ENCODE measurements around the gene PIAS4. TPM values are rescaled to one million over a fixed set of nuclear protein-coding genes. Genes with fewer than 3 reads are reported as not detected.
A peak's percentile ranks its signal among the peaks of the same experiment; 100 is the strongest.

PIAS4 gene
- total and polyA plus RNA-seq, 5 donors from 2014 or later: 4.1 to 25.4 (median 4.6) TPM

- DNase-seq (peak in 2 of 3 donors; percentile 38 to 41), ATAC-seq (ENCODE audit: low read depth in 2 of 2) (peak; percentile 41 to 50)
- Mint-ChIP-seq H3K9me3 (no peaks in the 10 kb centered on the region), H3K4me3 (peak overlapping the region; percentile 55 to 84 (median 62)), H3K27ac (peak overlapping the region in 2 of 3 donors; percentile 43 to 81), H3K27me3 (no peaks in the 10 kb centered on the region), H3K4me1 (peaks cover 0 to 55% (median 9%) of the 10 kb centered on the region in 4 donors), H3K36me3 (peaks cover 12% of the 10 kb centered on the region)
- Histone ChIP-seq H3K27me3 (ENCODE audit: control insufficient read depth, insufficient read depth, low read length) (no peaks in the 10 kb centered on the region), H3K4me3 (ENCODE audit: low read depth, low read length) (no peak overlapping the region), H3K9me3 (ENCODE audit: control insufficient read depth in 2 of 2, low read length in 2 of 2) (no peaks in the 10 kb centered on the region), H3K36me3 (ENCODE audit: control insufficient read depth, insufficient read depth, low read length) (peaks cover 13% of the 10 kb centered on the region), H3K27ac (ENCODE audit: insufficient read depth, low read length, poor library complexity, severe bottlenecking) (peak overlapping the region; percentile 74), H3K4me1 (ENCODE audit: control insufficient read depth, insufficient read depth, low read length, poor library complexity, severe bottlenecking) (peaks cover 70% of the 10 kb centered on the region)
These were observed 52.5 kb downstream of the PIAS4 start for GRCh38 chr19:4059891-4060620.

GRCh38 chr19:4060621-4061177, 53.2 kb downstream of the PIAS4 start:
- H3K27ac ChIP-seq (ENCODE audit: insufficient read depth, low read length, poor library complexity, severe bottlenecking): peak overlapping the region; percentile 74
- Mint-ChIP-seq H3K27me3 (no peaks in the 10 kb centered on the region), H3K4me3 (peak overlapping the region; percentile 55 to 84 (median 62)), H3K4me1 (peaks cover 0 to 51% (median 8%) of the 10 kb centered on the region in 4 donors), H3K36me3 (peaks cover 8% of the 10 kb centered on the region), H3K27ac (peak overlapping the region in 2 of 3 donors; percentile 25 to 48), H3K9me3 (no peaks in the 10 kb centered on the region)
- no peaks in the 10 kb centered on the region for H3K9me3 ChIP-seq (ENCODE audit: control insufficient read depth in 2 of 2, low read length in 2 of 2)
- ATAC-seq (ENCODE audit: low read depth in 2 of 2) (no peak), DNase-seq (no peak)
- peaks cover 10% of the 10 kb centered on the region for H3K36me3 ChIP-seq (ENCODE audit: control insufficient read depth, insufficient read depth, low read length)
- no peak overlapping the region for H3K4me3 ChIP-seq (ENCODE audit: low read depth, low read length)
- H3K4me1 ChIP-seq (ENCODE audit: control insufficient read depth, insufficient read depth, low read length, poor library complexity, severe bottlenecking): peaks cover 70% of the 10 kb centered on the region
- no peaks in the 10 kb centered on the region for H3K27me3 ChIP-seq (ENCODE audit: control insufficient read depth, insufficient read depth, low read length)

- no peaks in the 10 kb centered on the region for H3K9me3 Mint-ChIP-seq
- peak overlapping the region in 2 of 4 donors; percentile 11 to 84 for H3K4me3 Mint-ChIP-seq
- H3K27ac Mint-ChIP-seq: peak overlapping the region in 2 of 3 donors; percentile 25 to 48
- Histone ChIP-seq H3K27me3 (ENCODE audit: control insufficient read depth, insufficient read depth, low read length) (no peaks in the 10 kb centered on the region), H3K36me3 (ENCODE audit: control insufficient read depth, insufficient read depth, low read length) (peaks cover 8% of the 10 kb centered on the region), H3K27ac (ENCODE audit: insufficient read depth, low read length, poor library complexity, severe bottlenecking) (peak overlapping the region; percentile 74), H3K4me3 (ENCODE audit: low read depth, low read length) (no peak overlapping the region), H3K9me3 (ENCODE audit: control insufficient read depth in 2 of 2, low read length in 2 of 2) (no peaks in the 10 kb centered on the region), H3K4me1 (ENCODE audit: control insufficient read depth, insufficient read depth, low read length, poor library complexity, severe bottlenecking) (peaks cover 70% of the 10 kb centered on the region)
- no peaks in the 10 kb centered on the region for H3K27me3 Mint-ChIP-seq
- ATAC-seq (ENCODE audit: low read depth in 2 of 2) (no peak), DNase-seq (no peak)
- H3K36me3 Mint-ChIP-seq: peaks cover 3% of the 10 kb centered on the region
- H3K4me1 Mint-ChIP-seq: peaks cover 0 to 47% (median 8%) of the 10 kb centered on the region in 4 donors
These were observed 53.7 kb downstream of the PIAS4 start for GRCh38 chr19:4061178-4061682.

GRCh38 chr19:4061683-4062418, 54.3 kb downstream of the PIAS4 start:
- peak overlapping the region; percentile 51 for H3K27ac ChIP-seq (ENCODE audit: insufficient read depth, low read length, poor library complexity, severe bottlenecking)

GRCh38 chr19:4062419-4063368, 55.2 kb downstream of the PIAS4 start:
- Mint-ChIP-seq H3K36me3 (peaks cover 2% of the 10 kb centered on the region), H3K4me1 (peaks cover 0 to 42% (median 3%) of the 10 kb centered on the region in 4 donors), H3K4me3 (peak overlapping the region; percentile 87 to 94 (median 92)), H3K9me3 (no peaks in the 10 kb centered on the region), H3K27me3 (no peaks in the 10 kb centered on the region), H3K27ac (peak overlapping the region in 1 of 3 donors; percentile 29)
- Histone ChIP-seq H3K4me1 (ENCODE audit: control insufficient read depth, insufficient read depth, low read length, poor library complexity, severe bottlenecking) (peaks cover 73% of the 10 kb centered on the region), H3K9me3 (ENCODE audit: control insufficient read depth in 2 of 2, low read length in 2 of 2) (no peaks in the 10 kb centered on the region), H3K27ac (ENCODE audit: insufficient read depth, low read length, poor library complexity, severe bottlenecking) (peak overlapping the region; percentile 51), H3K36me3 (ENCODE audit: control insufficient read depth, insufficient read depth, low read length) (peaks cover 8% of the 10 kb centered on the region), H3K27me3 (ENCODE audit: control insufficient read depth, insufficient read depth, low read length) (no peaks in the 10 kb centered on the region), H3K4me3 (ENCODE audit: low read depth, low read length) (no peak overlapping the region)
- ATAC-seq (ENCODE audit: low read depth in 2 of 2) (no peak), DNase-seq (no peak)

More at GRCh38 chr19:4061683-4062418, 54.3 kb downstream of the PIAS4 start:
- peaks cover 3% of the 10 kb centered on the region for H3K36me3 Mint-ChIP-seq
- no peaks in the 10 kb centered on the region for H3K9me3 Mint-ChIP-seq
- no peaks in the 10 kb centered on the region for H3K27me3 Mint-ChIP-seq
- Histone ChIP-seq H3K9me3 (ENCODE audit: control insufficient read depth in 2 of 2, low read length in 2 of 2) (no peaks in the 10 kb centered on the region), H3K4me3 (ENCODE audit: low read depth, low read length) (no peak overlapping the region), H3K4me1 (ENCODE audit: control insufficient read depth, insufficient read depth, low read length, poor library complexity, severe bottlenecking) (peaks cover 70% of the 10 kb centered on the region), H3K36me3 (ENCODE audit: control insufficient read depth, insufficient read depth, low read length) (peaks cover 8% of the 10 kb centered on the region), H3K27me3 (ENCODE audit: control insufficient read depth, insufficient read depth, low read length) (no peaks in the 10 kb centered on the region)
- H3K4me3 Mint-ChIP-seq: peak overlapping the region in 3 of 4 donors; percentile 15 to 94 (median 50)
- H3K4me1 Mint-ChIP-seq: peaks cover 0 to 47% (median 8%) of the 10 kb centered on the region in 4 donors
- DNase-seq (no peak), ATAC-seq (ENCODE audit: low read depth in 2 of 2) (no peak)
- H3K27ac Mint-ChIP-seq: no peak overlapping the region

- Histone ChIP-seq H3K36me3 (ENCODE audit: control insufficient read depth, insufficient read depth, low read length) (peaks cover 8% of the 10 kb centered on the region), H3K4me1 (ENCODE audit: control insufficient read depth, insufficient read depth, low read length, poor library complexity, severe bottlenecking) (peaks cover 75% of the 10 kb centered on the region), H3K27ac (ENCODE audit: insufficient read depth, low read length, poor library complexity, severe bottlenecking) (peak overlapping the region; percentile 83), H3K4me3 (ENCODE audit: low read depth, low read length) (peak overlapping the region; percentile 48), H3K27me3 (ENCODE audit: control insufficient read depth, insufficient read depth, low read length) (no peaks in the 10 kb centered on the region), H3K9me3 (ENCODE audit: control insufficient read depth in 2 of 2, low read length in 2 of 2) (no peaks in the 10 kb centered on the region)
- H3K4me3 Mint-ChIP-seq: peak overlapping the region; percentile 87 to 94 (median 92)
- peak overlapping the region in 2 of 3 donors; percentile 29 to 83 for H3K27ac Mint-ChIP-seq
- H3K36me3 Mint-ChIP-seq: no peaks in the 10 kb centered on the region
- DNase-seq: no peak
- H3K4me1 Mint-ChIP-seq: peaks cover 0 to 47% (median 6%) of the 10 kb centered on the region in 4 donors
- no peaks in the 10 kb centered on the region for H3K9me3 Mint-ChIP-seq
- no peak for ATAC-seq (ENCODE audit: low read depth in 2 of 2)
- H3K27me3 Mint-ChIP-seq: no peaks in the 10 kb centered on the region
These were observed 56.0 kb downstream of the PIAS4 start for GRCh38 chr19:4063369-4064148.

All from CD4-positive, CD25-positive, alpha-beta regulatory T cell (primary cell).